ENCODE results near the gene PLPP7. TPM values are rescaled to one million over a fixed set of nuclear protein-coding genes. Genes with fewer than 3 reads are reported as not detected.

PLPP7 gene
- total RNA-seq, 4 donors from 2014 or later, result 1.1 to 2.9 (median 2.7) TPM

DNA sequence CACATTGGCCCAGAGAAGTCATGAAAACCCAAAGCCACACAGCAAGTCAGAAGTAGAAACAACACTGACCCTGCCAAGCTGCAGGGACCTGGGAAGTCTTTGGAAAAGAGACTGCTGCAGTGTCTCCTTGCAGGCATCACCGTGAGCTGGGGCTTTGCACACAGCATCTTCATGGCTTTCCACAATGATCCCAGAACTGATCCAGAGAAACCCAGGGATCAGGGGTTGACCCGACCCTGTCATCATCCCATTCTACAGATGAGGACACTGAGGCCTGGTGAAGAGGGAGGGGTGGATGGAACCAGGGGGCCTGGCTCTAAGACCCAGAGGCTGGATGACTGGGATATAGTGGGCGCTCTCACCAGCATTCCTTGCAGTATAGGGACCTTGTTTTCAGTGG is 8.9 kb upstream of the PLPP7 start:
- no peaks in the 10 kb centered on the region for H3K9me3 ChIP-seq
- H3K4me3 ChIP-seq (replicated peaks in 1 of 3), result no peak overlapping the region
- no peak for DNase-seq
- intact Hi-C loops (cut with DNase I), result no loop called here
- H3K27ac ChIP-seq, result no peak overlapping the region
- H3K4me1 ChIP-seq, result peaks cover 0 to 17% of the 10 kb centered on the region in 2 donors
- WGBS, 2 donors, result 82% methylated on average over 3 of the region's 3 CpGs
- TF ChIP-seq, protein P1, sequence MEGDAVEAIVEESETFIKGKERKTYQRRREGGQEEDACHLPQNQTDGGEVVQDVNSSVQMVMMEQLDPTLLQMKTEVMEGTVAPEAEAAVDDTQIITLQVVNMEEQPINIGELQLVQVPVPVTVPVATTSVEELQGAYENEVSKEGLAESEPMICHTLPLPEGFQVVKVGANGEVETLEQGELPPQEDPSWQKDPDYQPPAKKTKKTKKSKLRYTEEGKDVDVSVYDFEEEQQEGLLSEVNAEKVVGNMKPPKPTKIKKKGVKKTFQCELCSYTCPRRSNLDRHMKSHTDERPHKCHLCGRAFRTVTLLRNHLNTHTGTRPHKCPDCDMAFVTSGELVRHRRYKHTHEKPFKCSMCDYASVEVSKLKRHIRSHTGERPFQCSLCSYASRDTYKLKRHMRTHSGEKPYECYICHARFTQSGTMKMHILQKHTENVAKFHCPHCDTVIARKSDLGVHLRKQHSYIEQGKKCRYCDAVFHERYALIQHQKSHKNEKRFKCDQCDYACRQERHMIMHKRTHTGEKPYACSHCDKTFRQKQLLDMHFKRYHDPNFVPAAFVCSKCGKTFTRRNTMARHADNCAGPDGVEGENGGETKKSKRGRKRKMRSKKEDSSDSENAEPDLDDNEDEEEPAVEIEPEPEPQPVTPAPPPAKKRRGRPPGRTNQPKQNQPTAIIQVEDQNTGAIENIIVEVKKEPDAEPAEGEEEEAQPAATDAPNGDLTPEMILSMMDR (IDR thresholded peaks at IDR 0.05), result no peak
- no peak for TF ChIP-seq POLR2A (IDR thresholded peaks at IDR 0.05)
- H3K27me3 ChIP-seq, result no peaks in the 10 kb centered on the region
- H3K36me3 ChIP-seq, result no peaks in the 10 kb centered on the region

DNA sequence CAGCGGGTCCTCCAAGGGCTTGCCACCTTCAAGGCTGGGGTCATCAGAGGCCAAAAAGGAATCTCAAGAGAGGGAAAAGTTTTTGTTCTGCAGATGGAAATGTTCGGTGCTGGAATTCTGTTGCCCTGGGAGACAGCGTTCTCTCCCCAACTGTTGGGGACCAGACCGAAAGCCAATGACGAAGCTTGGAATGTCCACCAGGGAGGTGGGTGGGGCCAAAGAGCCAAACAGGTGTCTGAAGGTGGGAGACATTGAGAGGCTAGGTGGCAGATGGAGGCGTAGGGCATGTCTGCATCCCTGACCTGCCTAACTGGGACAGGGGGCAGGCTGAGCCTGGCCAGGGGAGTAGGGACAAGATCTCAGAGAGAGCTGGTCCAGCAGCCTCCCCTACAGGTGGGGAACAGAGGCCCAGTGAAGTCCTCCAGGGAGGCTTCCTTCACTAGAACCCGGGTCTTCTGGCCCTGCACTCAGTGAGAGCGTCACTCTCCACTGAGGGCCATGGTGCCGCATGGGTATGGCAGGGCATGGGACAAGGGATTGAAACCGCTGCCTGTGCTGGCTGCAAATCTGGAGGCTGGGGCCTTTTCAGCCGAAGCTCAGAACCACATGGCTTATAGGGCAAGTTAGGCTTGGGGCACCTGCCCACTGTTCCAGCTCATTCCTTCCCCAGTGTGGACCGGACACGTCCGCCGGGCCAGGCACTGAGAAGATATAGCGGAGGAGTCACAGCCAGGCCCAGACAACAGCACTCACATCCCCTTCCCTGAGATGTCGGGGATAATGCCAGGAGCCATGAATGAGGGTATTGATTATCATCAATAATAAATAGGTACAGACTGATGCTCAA is 8.2 kb upstream of the PLPP7 start:
- intact Hi-C loops (cut with DNase I), result no loop called here
- no peaks in the 10 kb centered on the region for H3K9me3 ChIP-seq
- H3K36me3 ChIP-seq, result no peaks in the 10 kb centered on the region
- no peak overlapping the region for H3K27ac ChIP-seq
- DNase-seq, result no peak
- no peaks in the 10 kb centered on the region for H3K27me3 ChIP-seq
- H3K4me1 ChIP-seq, result peaks cover 0 to 16% of the 10 kb centered on the region in 2 donors
- 77 to 78% methylated on average over 14 to 16 of the region's 17 CpGs for WGBS, 2 donors
- TF ChIP-seq, protein P1 (IDR thresholded peaks at IDR 0.05), result no peak
- no peak overlapping the region for H3K4me3 ChIP-seq (replicated peaks in 1 of 3)

DNA sequence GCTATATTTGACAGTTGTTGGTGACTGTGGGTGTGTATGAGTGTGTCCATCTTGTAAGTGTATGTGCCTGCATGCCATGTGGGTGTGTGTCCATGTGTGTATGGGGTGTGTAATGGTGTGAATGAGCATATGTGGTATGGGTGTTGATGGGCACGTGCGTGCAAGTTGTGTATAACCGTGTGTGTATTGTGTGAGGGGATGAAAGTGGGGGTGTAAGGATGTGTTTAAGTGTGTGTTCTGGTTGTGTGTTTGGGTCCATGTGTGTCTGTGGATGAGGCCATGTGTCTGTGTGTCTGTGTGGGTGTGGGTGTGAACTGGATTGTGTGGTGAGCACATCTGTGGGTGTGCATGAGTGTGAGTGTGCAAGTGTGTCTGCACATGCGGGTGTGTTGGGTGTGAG is 7.3 kb upstream of the PLPP7 start:
- intact Hi-C loops (cut with DNase I), result no loop called here
- no peak overlapping the region for H3K27ac ChIP-seq
- no peaks in the 10 kb centered on the region for H3K36me3 ChIP-seq
- DNase-seq, result no peak
- no peak overlapping the region for H3K4me3 ChIP-seq (replicated peaks in 1 of 3)
- TF ChIP-seq, protein P1 (IDR thresholded peaks at IDR 0.05), result no peak
- TF ChIP-seq POLR2A (IDR thresholded peaks at IDR 0.05), result no peak
- peaks cover 0 to 10% of the 10 kb centered on the region in 2 donors for H3K4me1 ChIP-seq
- H3K27me3 ChIP-seq, result no peaks in the 10 kb centered on the region
- H3K9me3 ChIP-seq, result no peaks in the 10 kb centered on the region
- 76 to 84% methylated on average over 4 of the region's 4 CpGs for WGBS, 2 donors

DNA sequence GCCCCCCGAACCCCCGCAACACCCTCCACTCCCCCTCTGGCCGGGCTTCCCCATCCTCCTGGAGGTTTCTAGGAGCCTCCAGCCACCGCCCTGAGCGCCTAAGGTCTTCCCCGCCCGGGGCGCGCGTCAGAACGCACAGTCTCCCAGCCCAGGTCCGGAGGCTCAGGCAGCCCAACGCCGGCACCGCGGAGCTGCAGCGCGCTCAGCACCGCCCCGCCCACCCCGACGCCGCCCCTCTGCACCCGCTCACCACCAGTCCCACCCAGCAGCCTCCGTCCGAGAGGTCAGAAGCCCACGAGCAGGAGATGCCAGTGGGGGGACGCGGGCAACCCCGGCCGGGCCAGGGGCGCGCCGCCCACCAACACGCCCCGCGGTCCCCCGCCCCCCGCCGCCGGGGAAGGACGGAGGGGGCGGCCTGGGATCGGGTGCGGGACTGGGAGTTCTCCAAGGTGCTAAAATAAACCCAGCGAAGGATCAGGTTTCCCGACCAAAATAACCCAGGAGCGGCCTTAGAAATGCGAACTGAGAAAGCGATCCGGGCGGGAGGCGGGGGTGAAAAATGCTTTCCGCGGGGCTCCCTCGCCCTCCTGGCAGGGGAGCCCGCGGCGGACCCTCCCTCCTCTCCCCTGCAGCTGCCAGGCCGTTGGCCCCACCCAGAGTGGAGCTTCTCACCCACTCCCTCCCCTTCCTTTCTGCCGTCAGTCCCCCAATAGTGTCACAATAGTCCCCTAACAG is 6.7 kb upstream of the PLPP7 start:
- Histone ChIP-seq H3K27me3 (no peaks in the 10 kb centered on the region), H3K36me3 (no peaks in the 10 kb centered on the region), H3K27ac (no peak overlapping the region), H3K4me3 (replicated peaks in 1 of 3) (no peak overlapping the region), H3K4me1 (peaks cover 0 to 6% of the 10 kb centered on the region in 2 donors), H3K9me3 (no peaks in the 10 kb centered on the region)
- intact Hi-C loops (cut with DNase I), result no loop called here
- DNase-seq, result no peak
- WGBS, 2 donors, result 3 to 7% methylated on average over 22 to 26 of the region's 61 CpGs
- TF ChIP-seq, protein P1 (IDR thresholded peaks at IDR 0.05), result no peak
- TF ChIP-seq POLR2A (IDR thresholded peaks at IDR 0.05), result no peak

DNA sequence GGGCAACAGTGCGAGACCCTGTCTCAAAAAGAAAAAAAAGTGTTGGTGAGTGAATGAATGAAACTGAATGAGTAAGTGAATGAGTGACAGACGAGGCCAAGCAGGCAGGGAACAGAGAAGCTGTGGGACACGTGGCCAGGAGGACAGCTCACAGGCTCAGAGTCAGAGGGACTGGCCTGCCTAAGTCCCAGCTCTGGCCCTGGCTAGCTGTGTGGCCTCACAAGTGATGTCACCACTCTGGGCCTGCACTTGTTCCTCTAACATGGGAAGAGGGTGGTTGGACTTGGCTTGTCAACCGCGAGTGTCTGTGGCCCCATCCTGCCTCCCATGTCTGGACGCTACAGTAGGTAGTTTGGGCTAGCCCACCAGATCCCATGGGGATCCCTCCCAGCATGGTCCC is 4.7 kb upstream of the PLPP7 start:
- DNase-seq, result no peak
- TF ChIP-seq, protein P1 (IDR thresholded peaks at IDR 0.05), result no peak
- TF ChIP-seq POLR2A (IDR thresholded peaks at IDR 0.05), result no peak
- no peaks in the 10 kb centered on the region for H3K36me3 ChIP-seq
- H3K4me1 ChIP-seq, result peaks cover 0 to 6% of the 10 kb centered on the region in 2 donors
- H3K9me3 ChIP-seq, result no peaks in the 10 kb centered on the region
- H3K4me3 ChIP-seq (replicated peaks in 1 of 3), result no peak overlapping the region
- no peaks in the 10 kb centered on the region for H3K27me3 ChIP-seq
- intact Hi-C loops (cut with DNase I), result no loop called here
- 89% methylated on average over 6 of the region's 6 CpGs for WGBS, 2 donors
- no peak overlapping the region for H3K27ac ChIP-seq
